ENCODE data around the gene DOCK9.
A peak's percentile ranks its signal among the peaks of the same experiment; 100 is the strongest.

Gene DOCK9

GRCh38 chr13:98785405-98785804 lies 192.5 kb downstream of the DOCK9 start:
- no peak for DNase-seq

- no peak for DNase-seq
These were observed 193.2 kb downstream of the DOCK9 start for GRCh38 chr13:98784666-98785065.

- DNase-seq, result no peak
These were observed 193.9 kb downstream of the DOCK9 start for GRCh38 chr13:98783856-98784478.

- DNase-seq, result no peak
These were observed 195.2 kb downstream of the DOCK9 start for GRCh38 chr13:98782654-98783053.

DNA sequence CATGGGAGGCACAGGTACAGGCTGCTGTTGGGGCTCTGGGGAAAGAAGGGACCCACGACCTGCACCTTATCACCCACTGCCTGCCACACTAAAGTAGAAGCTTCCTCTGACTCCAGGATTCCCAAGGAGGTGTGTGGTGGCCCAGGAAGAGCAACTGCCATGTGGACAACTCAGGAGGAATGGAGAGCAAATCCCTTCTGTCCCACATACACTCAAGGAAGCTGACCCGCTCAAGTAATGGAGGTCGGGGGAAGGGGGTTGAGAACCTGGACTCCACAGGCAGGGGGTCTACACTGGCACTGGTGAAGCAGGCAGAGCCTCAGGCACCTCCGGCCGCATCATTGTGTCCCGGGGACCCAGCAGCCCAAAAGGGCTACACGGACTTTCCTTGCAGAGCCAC lies 196.0 kb downstream of the DOCK9 start:
- no peak for DNase-seq

GRCh38 chr13:98781470-98781869 lies 196.4 kb downstream of the DOCK9 start:
- DNase-seq, result no peak

- DNase-seq, result no peak
These were observed 196.8 kb downstream of the DOCK9 start for GRCh38 chr13:98781045-98781444.

GRCh38 chr13:98780451-98780850 lies 197.4 kb downstream of the DOCK9 start:
- no peak for DNase-seq

- no peak for DNase-seq
These were observed 198.2 kb downstream of the DOCK9 start for GRCh38 chr13:98779695-98780094.

- peak; percentile 53 for DNase-seq
These were observed 199.1 kb downstream of the DOCK9 start for GRCh38 chr13:98778749-98779148.

DNA sequence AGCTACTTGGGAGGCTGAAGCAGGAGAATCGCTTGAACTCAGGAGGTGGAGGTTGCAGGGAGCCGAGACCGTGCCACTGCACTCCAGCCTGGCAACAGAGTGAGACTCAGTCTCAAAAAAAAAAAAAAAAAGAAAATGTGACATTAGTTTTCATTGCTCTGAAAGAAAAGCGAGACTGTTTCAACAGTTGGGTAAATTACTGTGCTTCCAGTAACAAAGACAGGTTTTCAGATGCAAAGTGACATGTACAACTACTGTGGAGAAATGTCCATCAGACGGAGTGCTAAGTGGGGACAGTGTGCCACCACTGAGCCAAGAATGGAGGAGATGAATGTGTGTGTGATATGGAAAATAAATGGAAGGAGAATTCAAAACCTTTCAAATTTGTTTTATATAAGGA lies 201.2 kb downstream of the DOCK9 start:
- DNase-seq, result no peak

DNA sequence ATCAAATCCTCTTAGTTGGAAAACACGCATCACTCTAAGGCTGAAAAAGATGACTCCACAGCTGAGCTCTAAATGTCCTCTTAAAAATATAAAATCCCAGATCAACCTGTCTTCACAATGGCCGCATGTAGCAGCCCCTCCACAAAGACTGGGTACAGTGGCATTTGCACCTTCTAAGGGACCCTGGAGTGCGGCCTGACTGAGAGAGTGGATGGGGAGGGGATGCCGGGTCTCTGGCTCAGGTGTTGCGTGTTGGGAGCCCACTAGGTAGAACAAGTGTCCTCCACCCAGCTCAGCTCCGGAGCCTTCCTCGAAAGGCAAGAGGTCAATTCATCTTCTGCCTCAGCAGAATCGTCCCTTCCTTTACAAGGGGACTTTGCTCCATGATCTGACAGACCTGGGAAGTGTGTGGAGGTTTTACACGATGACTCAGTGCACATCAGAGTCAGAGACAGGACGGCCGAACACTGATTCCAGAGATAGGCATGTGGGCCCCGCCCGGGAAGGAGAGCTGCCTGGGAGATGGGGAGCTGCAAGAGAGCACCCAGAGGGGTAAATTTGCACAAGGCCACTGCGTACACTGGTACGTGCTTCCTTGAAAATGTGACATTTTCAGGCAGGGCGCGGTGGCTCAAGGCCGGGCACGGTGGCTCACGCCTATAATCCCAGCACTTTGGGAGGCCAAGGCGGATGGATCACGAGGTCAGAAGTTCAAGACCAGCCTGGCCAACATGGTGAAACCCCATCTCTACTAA lies 201.8 kb downstream of the DOCK9 start:
- no peak for DNase-seq

- DNase-seq, result no peak
These were observed 202.5 kb downstream of the DOCK9 start for GRCh38 chr13:98775386-98775785.

DNA sequence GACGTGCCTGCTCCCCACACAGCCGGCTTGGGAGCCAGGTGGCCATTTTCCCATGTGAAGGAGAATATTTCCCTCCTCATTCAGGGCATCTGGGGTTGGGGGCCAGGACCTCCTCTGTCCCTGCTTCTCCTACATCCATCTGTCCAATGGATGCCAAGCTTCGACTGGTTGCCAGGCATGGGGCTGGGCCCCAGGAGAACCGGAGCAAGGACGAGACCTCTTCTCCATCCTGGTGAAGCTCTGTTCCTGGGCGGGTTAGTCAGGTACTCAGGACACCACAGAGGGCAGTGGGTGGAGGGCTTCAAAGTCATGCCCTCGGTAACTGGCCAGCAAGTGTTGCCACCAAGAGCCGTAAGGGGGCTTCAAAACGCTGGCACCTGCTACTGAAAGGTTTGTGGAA lies 203.1 kb downstream of the DOCK9 start:
- no peak for DNase-seq

GRCh38 chr13:98773921-98774320 lies 203.9 kb downstream of the DOCK9 start:
- no peak for DNase-seq

DNA sequence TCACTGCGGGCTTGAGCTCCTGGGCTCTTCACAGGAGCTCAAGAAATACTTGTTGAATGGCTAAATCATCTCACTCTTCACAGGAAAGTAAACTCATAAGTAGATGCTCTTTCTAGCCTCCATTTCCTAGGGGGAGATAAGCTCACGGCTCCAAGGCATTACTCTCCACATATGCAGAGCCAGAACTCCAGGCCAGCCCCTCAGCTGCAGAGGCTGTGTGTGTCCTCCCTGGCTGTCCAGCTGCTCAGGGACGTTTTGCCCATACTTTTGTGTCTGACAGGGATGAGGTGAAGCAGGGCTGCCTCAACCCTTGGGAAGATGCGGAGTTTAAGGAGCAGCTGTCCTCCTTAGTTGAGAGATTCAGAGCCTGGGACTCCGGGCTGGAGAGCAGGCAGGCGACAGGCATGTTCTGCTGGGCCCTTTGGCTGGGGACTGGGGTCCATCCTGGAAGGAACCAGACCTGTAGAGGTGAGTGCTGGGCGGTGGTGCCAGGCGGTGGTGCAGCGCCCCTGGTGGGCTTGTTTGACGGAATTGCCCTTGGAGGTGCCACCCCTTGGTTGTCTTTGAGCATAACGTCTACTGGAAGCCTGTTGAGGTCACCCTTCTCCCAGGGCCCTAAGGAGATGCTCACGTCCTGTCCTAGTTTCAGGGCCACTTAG lies 204.9 kb downstream of the DOCK9 start:
- no peak for DNase-seq

DNA sequence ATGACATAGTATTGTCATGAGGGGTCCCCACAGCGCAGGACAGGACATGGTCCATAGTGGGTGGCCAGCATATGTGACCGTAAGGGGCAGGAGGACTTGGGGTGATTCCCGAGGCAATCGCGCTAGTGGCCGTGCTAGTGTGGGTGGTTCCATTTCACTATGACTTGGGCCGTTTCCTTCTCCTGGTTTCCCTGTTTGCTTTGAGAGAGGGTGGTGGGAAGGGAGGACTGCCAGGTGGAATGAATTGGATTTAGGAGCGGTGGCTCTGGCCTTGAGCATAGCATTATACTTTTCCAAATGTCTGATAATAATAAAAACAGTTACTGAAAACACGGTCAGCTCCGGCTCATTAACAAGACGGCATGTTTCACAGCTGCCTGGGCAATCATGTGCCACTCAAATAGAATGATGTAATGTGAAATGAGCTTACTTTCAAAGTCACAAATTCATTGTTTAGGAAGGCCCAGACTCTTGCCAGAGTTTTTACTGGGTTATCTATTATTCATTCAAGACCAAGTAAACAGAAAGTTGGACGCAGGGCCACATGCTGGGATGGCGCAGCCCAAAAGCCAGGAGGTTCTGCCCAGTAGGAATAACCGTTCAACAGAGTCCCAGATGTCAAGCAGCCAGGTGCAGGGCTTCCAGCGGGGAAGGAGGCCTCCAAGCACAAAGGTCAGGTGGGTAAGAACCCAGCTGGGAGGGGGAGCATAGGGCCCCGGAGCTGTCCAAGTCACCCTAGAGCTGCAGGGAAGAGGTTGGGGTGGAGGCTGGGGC lies 205.8 kb downstream of the DOCK9 start:
- DNase-seq, result peak; percentile 55

- no peak for DNase-seq
These were observed 208.1 kb downstream of the DOCK9 start for GRCh38 chr13:98769736-98770135.

DNA sequence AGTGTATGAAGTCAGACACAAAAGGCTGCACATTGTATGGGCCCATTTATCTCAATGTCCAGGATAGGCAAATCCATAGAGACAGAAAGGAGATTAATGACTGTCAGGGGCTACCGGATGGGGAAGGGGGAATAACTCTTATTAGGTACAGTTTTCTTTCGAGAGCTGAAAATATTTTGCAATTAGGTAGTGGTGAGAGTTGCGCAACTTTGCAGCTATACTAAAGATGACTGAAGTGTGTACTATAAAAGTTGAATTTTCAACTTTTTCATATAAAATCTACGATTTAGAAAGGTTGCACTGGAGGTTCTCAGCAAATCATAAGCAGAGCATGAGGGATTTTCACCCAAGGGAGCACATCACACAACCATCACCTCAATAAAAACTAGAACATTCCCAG lies 209.3 kb downstream of the DOCK9 start:
- no peak for DNase-seq

DNA sequence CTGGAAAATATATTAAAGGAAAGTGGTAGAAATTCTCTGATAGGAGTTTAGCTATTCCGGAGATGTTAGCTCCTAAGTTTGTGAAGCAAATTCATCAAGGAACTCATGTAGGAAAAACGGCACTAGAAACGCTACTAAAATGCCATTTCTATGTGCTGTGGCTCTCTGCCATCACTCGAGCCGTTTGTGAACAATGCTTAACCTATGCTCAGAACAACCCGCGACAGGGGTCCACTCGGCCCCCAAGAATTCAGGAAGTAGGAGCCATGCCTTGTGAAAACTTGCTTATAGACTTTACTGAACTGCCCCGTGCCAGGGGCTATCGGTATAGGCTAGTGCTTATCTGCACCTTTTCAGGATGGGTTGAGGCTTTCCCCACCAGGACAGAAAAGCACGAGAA lies 211.2 kb downstream of the DOCK9 start:
- DNase-seq, result no peak

GRCh38 chr13:98765996-98766519 lies 211.8 kb downstream of the DOCK9 start:
- no peak for DNase-seq

- no peak for DNase-seq
These were observed 215.8 kb downstream of the DOCK9 start for GRCh38 chr13:98761986-98762616.

All from NCI-H146 (cell line).